Measurements from ENCODE around the gene CDK14.

DNA sequence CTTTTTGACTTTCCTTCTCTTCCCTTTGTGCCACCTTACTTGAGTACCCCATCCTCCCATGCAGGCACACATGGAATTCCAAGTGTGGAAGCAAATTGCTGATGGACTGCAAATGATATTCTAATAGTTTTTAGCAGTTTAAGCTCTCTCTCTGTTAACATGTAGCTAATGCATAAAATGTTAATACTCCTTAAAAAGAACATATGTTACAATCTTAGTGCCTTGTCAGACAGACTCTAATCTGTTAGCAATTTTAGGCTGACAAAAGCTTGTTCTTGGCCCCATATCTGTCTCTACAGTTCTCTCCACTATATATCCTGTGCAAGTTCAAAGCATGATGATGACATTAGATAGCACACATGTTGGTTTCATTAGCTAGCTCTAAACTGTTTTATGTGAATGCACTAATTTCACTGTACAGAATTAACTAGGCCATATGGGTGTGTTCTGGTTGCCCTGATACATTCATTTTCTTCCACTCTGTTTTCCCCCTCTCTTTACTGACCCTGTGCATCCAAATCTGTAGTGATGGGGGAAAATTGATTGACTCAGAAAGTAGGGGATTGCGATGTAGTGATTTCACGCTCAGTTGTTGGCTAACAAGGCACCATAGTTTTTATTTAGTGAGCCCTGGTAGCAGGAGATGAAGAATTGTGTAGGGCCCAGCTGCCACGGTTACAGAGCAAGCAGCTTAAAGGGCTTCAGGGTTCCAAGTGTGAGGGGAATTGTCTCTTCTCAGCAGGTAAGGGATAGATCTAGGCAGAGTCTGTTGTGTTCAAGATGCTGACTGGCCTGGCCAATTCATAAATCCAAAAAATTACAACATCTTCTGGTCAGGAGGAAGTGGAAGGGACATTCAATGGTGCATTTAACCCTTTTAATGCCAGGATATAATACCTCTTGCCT, 553.5 kb downstream of the CDK14 start:
- TF ChIP-seq, protein P1, sequence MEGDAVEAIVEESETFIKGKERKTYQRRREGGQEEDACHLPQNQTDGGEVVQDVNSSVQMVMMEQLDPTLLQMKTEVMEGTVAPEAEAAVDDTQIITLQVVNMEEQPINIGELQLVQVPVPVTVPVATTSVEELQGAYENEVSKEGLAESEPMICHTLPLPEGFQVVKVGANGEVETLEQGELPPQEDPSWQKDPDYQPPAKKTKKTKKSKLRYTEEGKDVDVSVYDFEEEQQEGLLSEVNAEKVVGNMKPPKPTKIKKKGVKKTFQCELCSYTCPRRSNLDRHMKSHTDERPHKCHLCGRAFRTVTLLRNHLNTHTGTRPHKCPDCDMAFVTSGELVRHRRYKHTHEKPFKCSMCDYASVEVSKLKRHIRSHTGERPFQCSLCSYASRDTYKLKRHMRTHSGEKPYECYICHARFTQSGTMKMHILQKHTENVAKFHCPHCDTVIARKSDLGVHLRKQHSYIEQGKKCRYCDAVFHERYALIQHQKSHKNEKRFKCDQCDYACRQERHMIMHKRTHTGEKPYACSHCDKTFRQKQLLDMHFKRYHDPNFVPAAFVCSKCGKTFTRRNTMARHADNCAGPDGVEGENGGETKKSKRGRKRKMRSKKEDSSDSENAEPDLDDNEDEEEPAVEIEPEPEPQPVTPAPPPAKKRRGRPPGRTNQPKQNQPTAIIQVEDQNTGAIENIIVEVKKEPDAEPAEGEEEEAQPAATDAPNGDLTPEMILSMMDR (IDR thresholded peaks at IDR 0.05; ENCODE audit: low read depth, low read length), result no peak
- TF ChIP-seq EZH2phosphoT487 (IDR thresholded peaks at IDR 0.05; ENCODE audit: low read depth), result no peak

All from OCI-LY3 (cell line).